HG03280 (cell line): ENCODE measurements around the gene TMEM184A.

Source experiments
- ATAC-seq: cut with Tn5 transposase; IDR thresholded peaks from one replicate; pipeline ENCODE4 v1.9.1; 2021; ENCODE audit warnings: mild to moderate bottlenecking, moderate library complexity; ENCODE audit not compliant: unreplicated experiment

TMEM184A gene

GRCh38 chr7:1569016-1569415 lies 13.0 kb upstream of the TMEM184A start:
- ATAC-seq = no peak

DNA sequence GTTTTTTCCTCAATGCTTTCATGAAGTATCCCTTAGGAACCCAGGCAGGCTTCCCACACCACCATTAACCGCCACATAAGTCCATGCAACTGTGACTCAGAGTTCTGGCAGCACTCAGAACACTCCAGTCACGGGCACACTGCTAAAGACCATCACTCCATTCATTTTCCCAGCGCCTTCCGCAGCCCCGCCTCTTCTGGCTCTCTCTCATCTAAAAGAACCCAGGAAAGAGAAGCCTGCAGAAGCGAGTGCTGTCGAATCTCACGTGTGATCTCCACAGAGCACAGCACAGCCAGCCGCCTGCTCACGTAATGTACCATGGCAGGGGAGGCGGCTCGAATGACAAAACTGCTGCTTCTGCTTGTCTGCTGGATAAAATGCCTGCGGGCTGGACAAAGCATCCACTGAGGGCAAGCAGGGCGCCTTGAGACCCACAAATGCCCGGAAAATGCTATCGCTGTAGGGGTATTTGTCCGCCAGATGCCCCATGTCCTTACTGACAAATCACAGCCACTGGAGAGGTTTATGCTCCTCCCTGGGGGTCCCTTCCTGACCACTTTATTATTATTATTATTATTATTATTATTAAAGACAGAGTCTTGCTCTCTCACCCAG lies 12.0 kb upstream of the TMEM184A start:
- ATAC-seq = no peak

DNA sequence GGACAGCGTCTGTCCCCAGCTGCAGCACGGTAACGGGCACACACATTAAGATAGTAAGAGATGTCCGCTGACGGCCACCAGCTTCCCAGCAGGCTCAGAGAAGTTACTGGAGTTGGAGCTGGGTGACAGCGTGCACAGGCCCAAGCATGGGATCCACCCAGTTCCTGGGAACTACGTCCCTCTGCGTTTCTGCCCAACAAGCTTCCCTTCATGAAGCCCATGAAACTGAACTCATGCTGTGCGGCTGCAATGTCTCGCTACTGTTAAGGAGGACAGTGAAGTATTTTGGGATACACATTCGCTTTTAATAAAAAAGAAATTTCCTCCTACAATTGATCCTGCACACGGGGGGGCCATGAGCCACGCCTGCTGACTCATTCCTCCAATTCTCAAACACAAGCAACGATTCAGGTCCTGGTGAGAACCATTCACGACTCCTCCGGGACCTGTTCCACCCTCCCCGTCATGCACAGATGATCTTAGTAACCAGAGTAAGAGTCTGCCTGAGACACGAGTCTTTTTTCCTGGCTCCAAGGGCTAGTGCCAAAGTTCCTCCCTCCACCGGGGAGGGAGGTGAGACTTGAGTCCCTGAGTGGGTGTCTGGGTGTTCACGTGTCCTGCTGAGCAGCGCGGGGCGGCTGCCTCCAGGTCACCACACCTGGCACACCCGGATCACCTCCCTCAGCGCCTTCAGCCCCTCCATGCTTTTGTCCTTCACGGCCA lies 11.2 kb upstream of the TMEM184A start:
- no peak for ATAC-seq

GRCh38 chr7:1566687-1567048 lies 10.7 kb upstream of the TMEM184A start:
- ATAC-seq = no peak

GRCh38 chr7:1564603-1565022 lies 8.6 kb upstream of the TMEM184A start:
- no peak for ATAC-seq

DNA sequence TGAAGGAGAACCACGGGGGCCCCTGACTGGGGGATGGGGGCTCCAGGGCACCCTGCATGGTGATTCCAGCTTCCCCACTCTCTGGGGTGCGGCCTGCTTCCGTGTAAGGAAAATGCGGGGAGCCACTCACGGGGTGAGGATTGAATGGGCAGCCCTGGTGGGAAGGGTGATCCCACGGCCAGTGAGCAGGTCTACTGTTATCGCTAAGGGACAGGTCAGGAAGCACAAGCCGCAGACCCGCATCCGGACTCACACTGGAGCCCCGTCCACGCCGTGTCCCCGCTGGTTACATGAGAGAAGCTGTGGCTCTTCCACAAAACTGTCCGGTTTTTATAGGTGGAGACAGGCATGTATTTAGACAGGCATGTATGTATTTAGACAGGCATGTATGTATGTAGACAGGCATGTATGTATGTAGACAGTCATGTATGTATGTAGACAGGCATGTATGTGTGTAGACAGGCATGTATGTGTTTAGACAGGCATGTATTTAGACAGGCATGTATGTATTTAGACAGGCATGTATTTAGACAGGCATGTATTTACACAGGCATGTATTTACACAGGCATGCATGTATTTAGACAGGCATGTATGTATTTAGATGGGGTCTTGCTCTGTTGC lies 8.1 kb upstream of the TMEM184A start:
- no peak for ATAC-seq

DNA sequence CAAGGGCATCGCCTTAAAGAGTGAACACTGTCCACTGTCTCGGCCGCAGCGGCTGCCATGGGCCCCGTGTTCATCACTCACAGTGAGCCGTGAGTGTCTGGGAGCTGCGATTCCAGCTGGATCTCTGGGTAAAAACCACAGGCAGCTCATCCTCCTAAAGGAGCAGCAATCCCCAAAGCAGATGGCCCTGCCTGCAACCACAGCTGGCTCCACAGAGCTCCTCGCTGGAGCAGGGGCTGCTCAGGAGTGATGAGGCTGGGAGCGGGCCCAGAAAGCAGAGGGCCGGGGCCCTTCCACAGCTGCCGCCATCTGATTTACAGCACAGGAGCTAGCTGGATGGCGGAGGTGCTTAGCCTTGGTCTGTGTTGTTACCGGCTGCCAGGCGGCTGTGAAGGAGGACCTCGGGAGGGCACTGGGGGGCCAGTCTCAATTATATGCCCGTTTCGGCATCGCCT lies 6.6 kb upstream of the TMEM184A start:
- no peak for ATAC-seq

DNA sequence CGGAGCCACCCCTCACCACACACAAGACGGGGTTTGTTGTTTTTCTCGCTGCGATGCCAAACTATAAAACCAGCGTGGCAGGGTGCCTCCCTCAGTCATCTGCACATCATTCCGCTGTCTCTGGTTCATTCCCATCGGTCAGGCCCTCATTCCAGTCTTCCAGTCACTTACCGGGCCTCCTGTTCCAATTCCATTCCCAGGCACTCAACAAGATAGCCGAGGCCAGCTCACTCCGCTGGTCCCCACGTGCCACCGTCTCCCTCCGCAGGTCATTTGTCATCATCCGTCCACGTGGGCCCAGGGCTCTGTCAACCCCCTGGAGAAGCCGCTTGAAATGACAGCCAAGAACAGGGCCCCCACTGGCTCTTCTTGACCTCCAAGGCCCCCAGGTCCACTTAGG lies 6.1 kb upstream of the TMEM184A start:
- no peak for ATAC-seq

DNA sequence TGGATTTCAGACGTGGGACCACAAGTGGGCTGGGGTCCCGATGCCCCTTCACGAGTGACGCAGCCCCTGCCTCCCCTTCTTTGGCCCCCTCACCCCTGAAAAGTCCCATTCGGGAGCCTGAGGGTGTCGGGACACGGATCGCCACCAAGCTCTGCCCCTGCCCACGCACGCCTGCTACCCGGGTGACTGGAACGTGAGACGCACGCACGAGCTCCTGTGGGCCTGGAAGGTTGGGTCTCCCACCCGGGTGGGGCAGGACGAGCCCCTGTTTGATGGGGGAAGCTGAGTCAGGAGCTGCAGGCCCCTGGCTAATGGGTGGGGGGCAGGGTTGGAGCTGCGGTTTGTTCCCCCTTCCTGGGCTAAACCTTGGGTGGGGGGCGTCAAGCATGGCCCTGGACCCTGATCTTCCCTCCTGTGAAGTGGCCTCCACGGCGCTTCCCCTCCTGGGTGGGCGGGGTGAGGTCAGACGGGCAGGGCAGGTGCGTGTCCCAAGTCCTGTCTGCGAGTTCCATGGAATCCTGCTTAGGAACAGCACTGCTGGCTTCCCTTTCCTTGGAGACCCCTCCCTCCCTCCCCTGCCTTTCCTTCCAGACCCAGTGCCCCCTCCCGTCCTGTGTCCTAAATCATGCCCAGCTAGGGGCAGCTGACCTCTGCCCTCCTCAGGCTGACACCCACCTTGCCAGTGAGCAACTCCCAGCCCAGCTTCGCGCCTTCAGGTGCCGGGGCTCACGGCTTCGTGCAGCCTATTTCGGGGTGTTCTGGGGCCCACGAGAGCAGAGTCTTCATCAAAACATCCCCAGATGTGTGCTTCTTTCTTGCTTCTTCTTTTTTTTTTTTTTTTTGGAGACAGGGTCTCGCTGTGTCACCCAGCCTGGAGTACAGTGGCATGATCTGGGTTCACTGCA lies 5.3 kb upstream of the TMEM184A start:
- ATAC-seq = no peak

DNA sequence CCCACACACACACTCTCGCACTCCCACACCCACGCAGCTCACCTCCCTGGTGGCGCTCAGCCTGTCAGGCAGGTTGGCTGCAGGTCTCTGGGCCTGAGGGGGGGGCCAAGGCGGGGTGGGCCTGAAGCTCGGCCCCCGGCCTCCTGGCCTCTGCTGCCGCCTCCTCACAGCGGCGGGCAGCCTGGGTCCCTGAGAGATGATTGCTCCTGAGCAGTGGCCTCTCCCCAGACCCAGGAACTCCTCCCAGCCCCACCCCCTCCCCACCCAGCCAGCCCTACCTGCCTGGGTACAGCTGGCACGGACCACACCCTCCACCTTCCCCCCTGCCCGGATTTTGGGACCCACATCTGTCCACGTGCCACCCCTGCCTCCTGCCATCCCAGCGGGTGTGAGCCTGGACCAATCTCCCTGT lies 4.6 kb upstream of the TMEM184A start:
- ATAC-seq = no peak

GRCh38 chr7:1559626-1560590 lies 3.9 kb upstream of the TMEM184A start:
- ATAC-seq = no peak

GRCh38 chr7:1558841-1559625 lies 3.0 kb upstream of the TMEM184A start:
- no peak for ATAC-seq

DNA sequence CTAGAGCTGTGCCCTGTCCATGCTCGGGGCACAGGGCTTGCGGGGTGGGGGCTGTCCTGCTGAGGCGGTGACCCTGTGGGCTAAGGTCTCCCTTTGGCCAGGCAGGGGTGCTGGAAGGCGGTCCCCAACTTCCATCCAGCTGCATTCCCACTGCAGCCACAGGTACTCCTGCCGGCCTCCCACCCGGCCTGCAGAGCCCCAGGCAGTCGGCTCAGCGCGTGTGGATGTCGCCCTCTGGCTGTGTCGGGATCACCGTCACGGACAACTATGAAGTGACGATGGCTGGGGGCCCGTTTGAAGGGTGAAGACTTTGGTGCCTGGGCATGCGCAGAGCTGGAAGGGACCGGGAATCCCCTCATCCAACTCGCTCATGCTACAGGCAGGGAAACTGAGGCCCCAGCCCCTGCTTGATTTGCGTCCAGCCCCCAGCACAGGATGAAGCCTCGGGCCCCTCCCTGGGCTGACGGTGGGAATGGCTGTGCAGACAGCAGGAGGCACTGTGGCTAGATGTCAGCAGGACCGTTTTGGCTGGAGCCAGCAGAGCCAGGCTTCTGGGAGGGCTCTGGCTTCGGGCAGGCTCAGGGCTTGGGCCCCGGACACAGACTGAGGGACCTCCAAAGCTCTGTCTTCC lies 2.3 kb upstream of the TMEM184A start:
- ATAC-seq = no peak

- ATAC-seq = no peak
Measured at GRCh38 chr7:1557771-1558170, 1.8 kb upstream of the TMEM184A start.

DNA sequence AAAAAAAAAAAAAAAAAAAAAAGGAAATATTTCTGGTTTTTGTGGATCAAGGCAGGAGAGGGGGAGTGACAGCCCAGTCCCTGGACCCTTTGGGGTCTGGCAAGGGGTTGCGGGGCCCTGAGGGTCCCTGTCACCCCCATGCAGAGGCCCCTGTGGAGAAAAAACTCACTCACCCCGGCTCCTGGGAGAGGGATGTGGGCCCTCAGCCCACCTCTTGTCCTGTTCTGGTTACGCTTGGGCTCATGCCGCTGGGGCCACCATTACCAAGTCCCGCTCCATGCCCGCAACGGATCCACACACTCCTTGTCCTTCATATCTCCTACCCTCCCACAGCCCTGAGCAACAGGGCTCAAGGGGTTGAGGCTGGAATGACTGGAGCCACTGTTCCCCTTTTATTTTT lies 1.0 kb upstream of the TMEM184A start:
- ATAC-seq = no peak

DNA sequence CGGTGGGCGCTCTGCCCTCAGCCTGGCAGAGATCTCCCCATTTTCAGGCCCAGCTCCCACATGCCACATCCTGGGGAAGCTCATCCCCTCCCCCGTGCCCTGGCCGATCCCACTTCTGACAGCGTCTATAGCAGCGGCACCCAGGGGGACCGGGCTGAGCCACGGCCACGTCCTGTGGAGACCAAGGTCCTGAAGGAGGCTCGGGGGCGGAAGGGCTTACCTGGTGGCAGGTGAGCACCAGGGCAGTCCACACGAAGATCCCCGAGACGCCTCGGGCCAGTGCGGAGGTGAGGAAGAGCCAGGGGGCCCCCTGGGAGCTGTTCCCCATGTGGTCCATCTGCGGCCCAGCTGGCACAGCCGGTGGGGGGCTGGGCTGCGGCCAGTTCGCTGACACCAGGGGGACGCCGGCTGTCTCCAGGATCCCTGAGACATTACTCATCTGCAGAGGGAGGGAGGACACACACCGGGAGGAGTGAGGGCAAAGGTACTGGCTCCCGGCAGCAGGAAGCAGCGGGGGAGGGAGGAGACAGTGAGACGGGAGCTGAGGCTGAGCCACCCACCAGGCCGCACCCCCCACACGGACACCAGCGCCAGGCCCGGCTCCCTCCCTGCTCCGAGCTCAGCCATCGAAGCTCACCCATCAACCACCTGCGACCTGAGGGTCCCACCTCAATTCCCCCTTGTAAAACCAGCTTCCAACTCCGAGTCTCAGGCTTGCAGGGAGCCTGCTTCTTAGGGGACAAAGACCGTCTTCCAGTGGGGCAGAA lies 776 bp downstream of the TMEM184A start:
- no peak for ATAC-seq

- no peak for ATAC-seq
Measured at GRCh38 chr7:1554333-1555045, 1.5 kb downstream of the TMEM184A start.
